KMS-11 (cell line): ENCODE data around the gene ATRNL1.

Source experiments
- H2AFZ ChIP-seq: fragments of 200-600 bp; sonication (generic); 2 replicates; pipeline ENCODE4 v1.6.1; 2016; ENCODE audit warnings: antibody characterized with exemption, mixed run types, low read depth
- H3K27ac ChIP-seq: fragments of 200-600 bp; sonication (generic); 2 replicates; pipeline ENCODE4 v1.6.1; 2016; ENCODE audit warnings: mild to moderate bottlenecking, mixed run types
- H3K27me3 ChIP-seq: fragments of 200-600 bp; sonication (generic); 2 replicates; pipeline ENCODE4 v1.6.1; 2017; ENCODE audit warnings: mild to moderate bottlenecking, low read depth, mixed run types, moderate library complexity; ENCODE audit not compliant: insufficient read depth
- H3K36me3 ChIP-seq: fragments of 200-600 bp; sonication (generic); 2 replicates; pipeline ENCODE4 v1.6.1; 2017; ENCODE audit warnings: mild to moderate bottlenecking, mixed run types; ENCODE audit not compliant: insufficient read depth
- H3K4me1 ChIP-seq: fragments of 200-600 bp; sonication (generic); 2 replicates; pipeline ENCODE4 v1.6.1; 2016; ENCODE audit warnings: mild to moderate bottlenecking, low read depth, mixed run types; ENCODE audit not compliant: poor library complexity, severe bottlenecking
- H3K4me2 ChIP-seq: fragments of 200-600 bp; sonication (generic); 2 replicates; pipeline ENCODE4 v1.7.0; 2016; ENCODE audit warnings: mild to moderate bottlenecking, mixed run types
- H3K4me3 ChIP-seq: fragments of 200-600 bp; sonication (generic); IDR thresholded peaks from 2 replicates; pipeline ENCODE4 v1.6.1; 2017; ENCODE audit warnings: low read depth, low read length, mixed read lengths; ENCODE audit not compliant: insufficient read depth
- H3K79me2 ChIP-seq: fragments of 200-600 bp; sonication (generic); 2 replicates; pipeline ENCODE4 v1.6.1; 2016; ENCODE audit warnings: low read depth, mixed run types; ENCODE audit not compliant: insufficient read depth
- H3K9ac ChIP-seq: fragments of 200-600 bp; sonication (generic); 2 replicates; pipeline ENCODE4 v1.6.1; 2016; ENCODE audit warnings: mild to moderate bottlenecking, mixed run types
- H4K20me1 ChIP-seq: fragments of 200-600 bp; sonication (generic); 2 replicates; pipeline ENCODE4 v1.6.1; 2016; ENCODE audit warnings: mild to moderate bottlenecking, mixed run types; ENCODE audit not compliant: insufficient read depth
- CTCF ChIP-seq: fragments of 200-600 bp; sonication (generic); conservative IDR thresholded peaks from 2 replicates; pipeline ENCODE4 v1.6.1; 2017; ENCODE audit warnings: low read depth, mild to moderate bottlenecking, antibody characterized with exemption, low read length, moderate library complexity, mixed read lengths

Gene ATRNL1

GRCh38 chr10:115774721-115775120 lies 681.6 kb downstream of the ATRNL1 start:
- no peaks in the 10 kb centered on the region for H3K27me3 ChIP-seq
- no peaks in the 10 kb centered on the region for H4K20me1 ChIP-seq
- H3K27ac ChIP-seq, result no peak overlapping the region
- H3K4me1 ChIP-seq, result no peaks in the 10 kb centered on the region
- H3K4me3 ChIP-seq, result no peak overlapping the region
- H3K36me3 ChIP-seq, result no peaks in the 10 kb centered on the region
- H3K4me2 ChIP-seq, result no peak overlapping the region
- TF ChIP-seq CTCF, result no peak
- H3K79me2 ChIP-seq, result no peaks in the 10 kb centered on the region
- H3K9ac ChIP-seq, result no peak overlapping the region
- no peak overlapping the region for H2AFZ ChIP-seq

- Histone ChIP-seq H3K4me3 (no peak overlapping the region), H3K36me3 (no peaks in the 10 kb centered on the region), H3K4me2 (no peak overlapping the region), H3K27ac (no peak overlapping the region), H3K27me3 (no peaks in the 10 kb centered on the region), H3K4me1 (no peaks in the 10 kb centered on the region), H4K20me1 (no peaks in the 10 kb centered on the region), H2AFZ (no peak overlapping the region), H3K79me2 (no peaks in the 10 kb centered on the region), H3K9ac (no peak overlapping the region)
- TF ChIP-seq CTCF, result no peak
Measured at GRCh38 chr10:115777646-115778045, 684.5 kb downstream of the ATRNL1 start.

GRCh38 chr10:115790220-115790619 lies 697.1 kb downstream of the ATRNL1 start:
- no peaks in the 10 kb centered on the region for H3K36me3 ChIP-seq
- no peaks in the 10 kb centered on the region for H4K20me1 ChIP-seq
- H2AFZ ChIP-seq, result no peak overlapping the region
- no peaks in the 10 kb centered on the region for H3K27me3 ChIP-seq
- H3K4me2 ChIP-seq, result no peak overlapping the region
- no peaks in the 10 kb centered on the region for H3K4me1 ChIP-seq
- H3K4me3 ChIP-seq, result no peak overlapping the region
- TF ChIP-seq CTCF, result no peak
- no peaks in the 10 kb centered on the region for H3K79me2 ChIP-seq
- no peak overlapping the region for H3K9ac ChIP-seq
- no peak overlapping the region for H3K27ac ChIP-seq

GRCh38 chr10:115795964-115796363 lies 702.8 kb downstream of the ATRNL1 start:
- Histone ChIP-seq H3K79me2 (no peaks in the 10 kb centered on the region), H2AFZ (no peak overlapping the region), H3K36me3 (no peaks in the 10 kb centered on the region), H4K20me1 (no peaks in the 10 kb centered on the region), H3K4me3 (no peak overlapping the region), H3K4me2 (no peak overlapping the region), H3K27me3 (no peaks in the 10 kb centered on the region), H3K27ac (no peak overlapping the region), H3K4me1 (peaks cover 4% of the 10 kb centered on the region), H3K9ac (no peak overlapping the region)
- TF ChIP-seq CTCF, result no peak
